Endothelial cell of umbilical vein (primary cell): ENCODE measurements around the gene PGA3. TPM values are rescaled to one million over a fixed set of nuclear protein-coding genes. Genes with fewer than 3 reads are reported as not detected.

Source experiments
- BruUV-seq: library from RNA; stranded (reverse); fragments of 400-500 nt; replicated peaks from 2 replicates; lab custom pipeline; 2021; lab: Mats Ljungman, UMichigan
- CTCF ChIA-PET: fragments of 300-600, 350-600 bp; sonication (Branson Sonifier 250); formaldehyde crosslinking; loops from one replicate; lab custom pipeline; 2021; ENCODE audit warnings: antibody characterized with exemption, inconsistent platforms; lab: Charles Lee
- POLR2A ChIA-PET: fragments of 300-600, 350-600 bp; sonication (Branson Sonifier 250); formaldehyde crosslinking; loops from one replicate; lab custom pipeline; 2021; ENCODE audit warnings: antibody characterized with exemption, inconsistent platforms; lab: Charles Lee
- DNase-seq: peaks from one replicate; pipeline ENCODE4 v3.0.0-alpha.2; 2011; ENCODE audit warnings: low read depth, low spot score
- FAIRE-seq: peaks from 2 replicates; lab custom pipeline; 2011; peaks lifted over from hg19 to GRCh38; lab: Jason Lieb, UNC
- H2AFZ ChIP-seq: 2 replicates; pipeline ENCODE4 v1.6.0; 2012; ENCODE audit warnings: low read depth, low read length, control low read depth, inconsistent platforms
- H3K27ac ChIP-seq: 2 replicates; pipeline ENCODE4 v1.5.1; 2011; ENCODE audit warnings: low read depth, mild to moderate bottlenecking, control low read depth, low read length, moderate library complexity; ENCODE audit not compliant: insufficient read depth
- H3K27me3 ChIP-seq, 2 experiments: 2 replicates each; pipeline versions ENCODE4 v1.6.0 to v1.6.1; 2011; ENCODE audit warnings: low read length in 2 of 2, mixed read lengths in 1 of 2; ENCODE audit not compliant: control insufficient read depth in 2 of 2, insufficient read depth in 2 of 2
- H3K36me3 ChIP-seq, 2 experiments: 2 replicates in 1 of 2; 3 replicates in 1 of 2; pipeline ENCODE4 v1.5.1; 2011; ENCODE audit warnings: low read length in 2 of 2, mild to moderate bottlenecking in 1 of 2, moderate library complexity in 1 of 2; ENCODE audit not compliant: control insufficient read depth in 2 of 2, insufficient read depth in 2 of 2; ENCODE audit errors: extremely low read depth in 1 of 2
- H3K4me1 ChIP-seq: 3 replicates; pipeline ENCODE4 v1.5.1; 2011; ENCODE audit warnings: mild to moderate bottlenecking, low read length; ENCODE audit not compliant: control insufficient read depth, insufficient read depth; ENCODE audit errors: extremely low read depth
- H3K4me2 ChIP-seq: 2 replicates; pipeline ENCODE4 v1.6.1; 2011; ENCODE audit warnings: low read length, control low read depth, mixed read lengths; ENCODE audit not compliant: insufficient read depth
- H3K4me3 ChIP-seq, 3 experiments: fragments of 200-600 bp in 1 of 3; sonication (generic), shearing (Covaris generic) in 1 of 3; replicated peaks in 1 of 3; 2 replicates each; pipeline ENCODE4 v1.5.1; 2011 to 2016; ENCODE audit warnings: control low read depth in 3 of 3, low read length in 3 of 3, mild to moderate bottlenecking in 2 of 3, inconsistent platforms in 1 of 3, low read depth in 1 of 3, moderate library complexity in 1 of 3; ENCODE audit not compliant: insufficient read depth in 1 of 3
- H3K79me2 ChIP-seq: 2 replicates; pipeline ENCODE4 v1.6.0; 2012; ENCODE audit warnings: low read length, inconsistent platforms; ENCODE audit not compliant: control insufficient read depth, insufficient read depth
- H3K9ac ChIP-seq: replicated peaks from 2 replicates; pipeline ENCODE3; 2011; ENCODE audit warnings: low read length, control low read depth; ENCODE audit not compliant: insufficient read depth; ENCODE audit errors: extremely low read depth
- H3K9me1 ChIP-seq: replicated peaks from 3 replicates; pipeline ENCODE4 v1.6.0; 2011; ENCODE audit warnings: mild to moderate bottlenecking, low read length; ENCODE audit not compliant: control insufficient read depth, insufficient read depth; ENCODE audit errors: extremely low read depth
- H3K9me3 ChIP-seq: replicated peaks from 2 replicates; pipeline ENCODE4 v1.5.1; 2012; ENCODE audit warnings: low read length, inconsistent platforms; ENCODE audit not compliant: control insufficient read depth, insufficient read depth
- H4K20me1 ChIP-seq: replicated peaks from 2 replicates; pipeline ENCODE3; 2011; ENCODE audit warnings: mild to moderate bottlenecking, low read length; ENCODE audit not compliant: control insufficient read depth, insufficient read depth; ENCODE audit errors: extremely low read depth
- EZH2 ChIP-seq: IDR thresholded peaks from 2 replicates; pipeline ENCODE4 v1.6.1; 2012; ENCODE audit warnings: borderline replicate concordance, low read depth, mild to moderate bottlenecking, moderate library complexity, low read length, inconsistent platforms; ENCODE audit not compliant: severe bottlenecking
- FOS ChIP-seq: IDR thresholded peaks from 2 replicates; pipeline ENCODE4 v1.6.1; 2011; ENCODE audit warnings: mild to moderate bottlenecking, low read length, moderate library complexity, borderline replicate concordance; ENCODE audit not compliant: insufficient read depth
- GATA2 ChIP-seq: IDR thresholded peaks from 2 replicates; pipeline ENCODE4 v1.7.0; 2011; ENCODE audit warnings: low read depth, mild to moderate bottlenecking, moderate library complexity, mixed read lengths, low read length; ENCODE audit not compliant: insufficient read length, insufficient read depth
- JUN ChIP-seq: IDR thresholded peaks from 2 replicates; pipeline ENCODE4 v1.6.1; 2011; ENCODE audit warnings: borderline replicate concordance, low read depth; ENCODE audit not compliant: insufficient read length, insufficient read depth
- MYC ChIP-seq: IDR thresholded peaks from one replicate; pipeline ENCODE4 v1.6.1; 2011; ENCODE audit warnings: mild to moderate bottlenecking, low read depth, low read length
- POLR2A ChIP-seq: IDR thresholded peaks from 2 replicates; pipeline ENCODE4 v1.6.1; 2012; ENCODE audit warnings: low read depth, mild to moderate bottlenecking, control low read depth, low read length
- POLR2AphosphoS5 ChIP-seq: IDR thresholded peaks from 2 replicates; pipeline ENCODE4 v1.6.1; 2012; ENCODE audit warnings: low read depth, mild to moderate bottlenecking, control low read depth, low read length, moderate library complexity; ENCODE audit not compliant: insufficient read depth
- dilution Hi-C: fragments of 300-500 bp; cut with MboI; formaldehyde crosslinking; loops from one replicate; pipeline ENCODE4 v1.15.0; 2019; ENCODE audit warnings: low sequenced_read_pairs; ENCODE audit not compliant: extremely low pct_ligation_motif_present
- intact Hi-C: fragments of 100-400 bp; cut with micrococcal nuclease; formaldehyde crosslinking; loops from one replicate; pipeline ENCODE4 v1.10.0; 2022
- polyA plus RNA-seq, 4 experiments: library from polyadenylated mRNA; depleted of rRNA in 3 of 4; stranded (reverse) in 3 of 4; unstranded in 1 of 4; fragments of >200 nt; gene quantifications; 2 replicates each; pipeline versions ENCODE4 v1.2.1 to v1.2.3, GENCODE V29; 2011 to 2012; ENCODE audit warnings: missing spikeins in 1 of 4
- total RNA-seq: library from RNA; stranded (reverse); gene quantifications from 2 replicates; pipeline ENCODE4 v1.2.3, GENCODE V29; 2021
- TF ChIP-seq, protein P1 (sequence below), 2 donors: IDR thresholded peaks; 1 replicate in 1 of 2; 2 replicates in 1 of 2; pipeline ENCODE4 v1.5.1; 2011; ENCODE audit warnings: low read length in 2 of 2, mild to moderate bottlenecking in 2 of 2, moderate library complexity in 2 of 2, control low read depth in 1 of 2, inconsistent platforms in 1 of 2, low read depth in 1 of 2; ENCODE audit not compliant: insufficient read depth in 1 of 2; ENCODE audit errors: extremely low read depth in 1 of 2
- TF ChIP-seq, protein P2 (sequence below): IDR thresholded peaks from 2 replicates; pipeline ENCODE4 v1.6.1; 2011; ENCODE audit not compliant: insufficient read depth, insufficient read length

The PGA3 gene
- total and polyA plus RNA-seq, 2 donors (not counting 3 experiments of a cell fraction or from before 2014, with no cell fraction given) = not detected

DNA sequence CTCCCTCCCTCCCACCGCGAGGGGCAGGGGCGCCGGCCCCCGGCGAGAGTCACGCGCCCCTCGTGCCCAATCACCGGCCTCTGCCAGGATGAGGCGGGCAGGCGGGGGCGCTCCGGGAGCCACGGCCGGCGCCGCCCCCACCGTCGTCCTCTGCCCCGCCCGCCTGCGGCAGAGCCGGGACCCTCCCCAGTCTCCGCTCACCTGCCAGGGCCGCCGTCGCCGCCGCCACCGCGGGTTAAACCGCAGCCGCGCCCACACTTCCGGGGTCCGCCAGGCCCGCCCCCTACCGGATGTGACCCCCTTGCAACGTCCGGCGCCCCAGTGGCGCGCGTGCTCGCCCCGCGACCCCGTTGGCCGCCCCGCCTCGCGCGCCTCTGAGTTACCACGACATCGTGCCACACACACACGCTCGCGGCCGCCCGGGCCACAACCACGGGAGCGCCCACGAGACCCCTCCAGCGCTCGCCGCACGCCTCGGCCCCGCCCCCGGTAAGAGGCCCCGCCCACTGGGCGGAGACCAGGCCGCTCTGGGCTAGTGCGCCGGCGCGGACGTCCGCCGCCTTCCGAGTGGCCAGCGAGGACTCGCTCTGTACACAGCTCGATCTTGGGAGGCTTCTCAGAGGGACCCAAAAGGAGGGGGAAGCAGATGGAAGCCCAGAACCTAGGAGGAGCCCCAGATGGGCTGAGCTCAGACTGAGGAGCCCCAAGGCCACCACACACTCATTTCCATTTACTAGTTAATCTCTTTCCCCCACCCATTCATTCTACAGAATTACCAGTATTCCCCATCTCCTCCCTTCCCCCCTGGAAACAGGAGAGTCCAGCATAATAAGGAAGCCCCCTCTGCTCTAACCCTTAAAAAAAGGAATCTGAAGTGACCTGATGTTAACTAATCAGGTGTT is 41.9 kb upstream of the PGA3 start, which contains the start of gene VPS37C:
TSS of gene VPS37C (minus strand) at position 237 of the 902 bp plus-strand sequence. CDS start 22,597 bp downstream, outside the sequence.
- Histone ChIP-seq H3K79me2 (peaks cover 21% of the 10 kb centered on the region), H3K9me3 (no peaks in the 10 kb centered on the region), H3K36me3 (no peaks in the 10 kb centered on the region), H3K4me3 (peak within 1 kb of the TSS; percentile 37 to 86 (median 73)), H3K9me1 (no peaks in the 10 kb centered on the region), H3K4me1 (peaks cover 30% of the 10 kb centered on the region), H3K27ac (peak within 1 kb of the TSS; percentile 71), H3K27me3 (no peaks in the 10 kb centered on the region), H4K20me1 (no peaks in the 10 kb centered on the region), H3K9ac (peak within 1 kb of the TSS; percentile 69), H3K4me2 (peak within 1 kb of the TSS; percentile 81), H2AFZ (peak within 1 kb of the TSS; percentile 75)
- dilution Hi-C loops = no loop called here
- intact Hi-C loops = loop anchor here (1.0 kb wide), 1 partner anchor 26 kb away; no protein-coding TSS in a partner anchor
- ChIA-PET POLR2A (interaction anchor here (0.6 kb wide), 1 partner anchor 187 kb away, joined by 3 read pairs; no protein-coding TSS in a partner anchor), CTCF (interaction anchor here (1.0 kb wide), 1 partner anchor 32 kb away, joined by 3 read pairs; no protein-coding TSS in a partner anchor)
- no peak for TF ChIP-seq EZH2
- TF ChIP-seq, protein P1, sequence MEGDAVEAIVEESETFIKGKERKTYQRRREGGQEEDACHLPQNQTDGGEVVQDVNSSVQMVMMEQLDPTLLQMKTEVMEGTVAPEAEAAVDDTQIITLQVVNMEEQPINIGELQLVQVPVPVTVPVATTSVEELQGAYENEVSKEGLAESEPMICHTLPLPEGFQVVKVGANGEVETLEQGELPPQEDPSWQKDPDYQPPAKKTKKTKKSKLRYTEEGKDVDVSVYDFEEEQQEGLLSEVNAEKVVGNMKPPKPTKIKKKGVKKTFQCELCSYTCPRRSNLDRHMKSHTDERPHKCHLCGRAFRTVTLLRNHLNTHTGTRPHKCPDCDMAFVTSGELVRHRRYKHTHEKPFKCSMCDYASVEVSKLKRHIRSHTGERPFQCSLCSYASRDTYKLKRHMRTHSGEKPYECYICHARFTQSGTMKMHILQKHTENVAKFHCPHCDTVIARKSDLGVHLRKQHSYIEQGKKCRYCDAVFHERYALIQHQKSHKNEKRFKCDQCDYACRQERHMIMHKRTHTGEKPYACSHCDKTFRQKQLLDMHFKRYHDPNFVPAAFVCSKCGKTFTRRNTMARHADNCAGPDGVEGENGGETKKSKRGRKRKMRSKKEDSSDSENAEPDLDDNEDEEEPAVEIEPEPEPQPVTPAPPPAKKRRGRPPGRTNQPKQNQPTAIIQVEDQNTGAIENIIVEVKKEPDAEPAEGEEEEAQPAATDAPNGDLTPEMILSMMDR (IDR thresholded peaks at IDR 0.05; ENCODE audit: extremely low read depth in 1 of 2, insufficient read depth in 1 of 2, low read depth in 1 of 2, low read length in 2 of 2) = no peak
- peak; percentile 78 for TF ChIP-seq POLR2AphosphoS5
- TF ChIP-seq FOS = no peak
- TF ChIP-seq GATA2 = no peak
- TF ChIP-seq, protein P2, sequence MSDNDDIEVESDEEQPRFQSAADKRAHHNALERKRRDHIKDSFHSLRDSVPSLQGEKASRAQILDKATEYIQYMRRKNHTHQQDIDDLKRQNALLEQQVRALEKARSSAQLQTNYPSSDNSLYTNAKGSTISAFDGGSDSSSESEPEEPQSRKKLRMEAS = peak; percentile 52
- no peak for TF ChIP-seq MYC
- TF ChIP-seq JUN = no peak
- peak; percentile 73 for TF ChIP-seq POLR2A
- DNase-seq (peak; percentile 85), FAIRE-seq (peak; percentile 74)
- TSS peak; percentile 75 for BruUV-seq
